Urothelium cell line (cell line): ENCODE measurements around the gene FBLN5.
"Not testable (repeated sequence)": the region's sequence is repeated elsewhere in the genome, so short reads cannot be mapped to it uniquely, and the experiment has no call there.

Experiments
- DNase-seq: peaks from one replicate; pipeline ENCODE4 v3.0.0; 2011; ENCODE audit warnings: low spot score, mixed read lengths
- FAIRE-seq: peaks from 2 replicates; lab custom pipeline; 2011; peaks lifted over from hg19 to GRCh38; lab: Jason Lieb, UNC

FBLN5 gene

DNA sequence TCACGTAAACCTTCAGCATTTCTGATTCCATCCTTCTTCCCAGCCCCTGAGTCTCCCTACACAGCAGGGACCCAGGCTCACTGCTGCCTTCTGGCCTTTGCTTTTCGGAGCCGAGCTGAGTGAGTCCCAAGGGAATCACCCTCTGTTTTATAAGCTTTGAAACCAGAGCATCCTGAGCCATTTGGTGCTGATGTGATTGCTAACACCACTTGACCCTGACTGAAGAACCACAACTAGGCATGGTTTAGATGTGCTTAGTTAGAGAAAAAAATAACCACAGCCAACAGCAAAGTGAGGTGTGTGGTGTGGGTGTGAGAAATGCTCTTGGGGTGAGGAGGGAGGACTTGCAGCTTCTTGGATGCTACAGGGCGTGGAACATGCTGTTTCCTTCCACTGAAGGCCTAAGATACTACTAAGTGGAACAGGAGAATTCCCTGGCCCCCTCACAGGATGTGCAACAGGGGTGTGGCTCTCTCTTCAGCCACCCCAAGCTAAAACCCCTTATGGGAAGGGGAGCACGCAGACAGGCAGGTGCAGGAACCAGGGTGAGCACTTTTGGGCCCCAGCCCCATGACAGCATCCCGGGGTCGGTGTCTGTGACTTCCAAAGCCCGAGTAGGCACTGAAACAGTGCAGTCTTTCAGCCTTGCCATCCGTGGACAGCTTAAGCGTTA lies 80.0 kb downstream of the FBLN5 start, which contains the start of gene TC2N:
TC2N (minus strand) TSS at position 221 of the 673 bp plus-strand sequence. CDS start 53,767 bp downstream, outside the sequence.
- FAIRE-seq, result no peak
- DNase-seq, result no peak

DNA sequence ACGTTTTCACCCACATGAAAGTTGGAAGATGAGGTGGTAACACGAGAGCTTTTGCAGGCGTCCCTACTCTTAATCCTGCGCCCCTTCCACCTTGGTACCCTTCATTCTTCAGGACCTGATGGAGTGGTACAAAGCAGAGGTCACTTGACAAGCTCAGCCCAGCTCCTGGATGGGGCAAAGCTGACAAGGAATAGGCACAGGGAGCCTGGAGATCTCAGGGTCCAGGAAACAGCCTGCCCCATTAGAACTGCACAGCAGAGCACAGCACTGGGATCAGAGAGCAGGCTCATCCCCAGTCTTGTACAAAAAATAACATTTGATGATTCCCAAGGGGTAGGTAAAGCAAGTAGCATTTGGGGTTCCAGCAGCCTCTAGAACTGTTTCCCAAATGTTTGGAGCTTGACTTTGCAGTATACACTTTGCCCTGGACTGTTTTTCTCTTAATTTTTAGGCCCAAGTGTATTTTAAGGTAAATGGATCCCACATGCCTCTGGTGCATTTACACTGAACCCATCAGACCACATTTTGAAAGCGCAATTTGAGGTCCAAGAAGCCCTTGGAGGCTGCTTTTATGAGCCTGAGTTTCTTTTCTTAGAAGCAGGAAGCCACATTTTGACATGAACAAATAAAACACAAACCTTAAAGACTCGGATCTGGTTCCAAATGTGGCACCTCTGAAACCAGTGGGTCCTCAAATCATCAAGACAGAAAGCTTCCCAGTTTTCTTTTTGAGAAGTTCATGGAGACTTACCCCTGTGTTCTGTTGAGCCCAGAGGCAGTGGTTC lies 80.8 kb downstream of the FBLN5 start:
- DNase-seq (no peak), FAIRE-seq (no peak)

- FAIRE-seq (no peak), DNase-seq (peak; percentile 40)
Observed at GRCh38 chr14:91866061-91866460, 81.4 kb downstream of the FBLN5 start.

- DNase-seq, result no peak
- no peak for FAIRE-seq
Observed at GRCh38 chr14:91862417-91862816, 85.1 kb downstream of the FBLN5 start.

DNA sequence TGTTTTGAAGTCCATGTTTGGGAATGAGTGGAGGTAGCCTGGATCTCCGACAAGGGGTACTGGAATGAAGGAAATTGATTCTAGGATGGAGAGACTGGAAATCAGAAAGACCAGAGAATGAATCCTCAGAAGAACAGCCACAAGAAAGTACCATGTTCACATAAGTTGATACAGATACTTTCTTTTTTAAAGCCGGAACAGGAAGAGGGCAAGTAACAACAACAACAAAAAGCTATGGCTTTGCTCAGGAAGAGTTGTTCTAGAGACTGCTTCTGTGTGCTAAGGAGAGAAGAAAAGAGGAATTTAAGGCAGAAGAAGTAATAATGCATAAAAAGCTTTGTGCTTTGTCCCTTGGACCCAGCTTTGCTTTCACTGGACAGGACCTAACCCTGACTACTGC lies 86.4 kb downstream of the FBLN5 start:
- FAIRE-seq (no peak), DNase-seq (no peak)

- FAIRE-seq, result no peak
Observed at GRCh38 chr14:91860238-91860637, 87.3 kb downstream of the FBLN5 start.

GRCh38 chr14:91858536-91859275 lies 88.8 kb downstream of the FBLN5 start:
- DNase-seq (no peak), FAIRE-seq (no peak)

More at GRCh38 chr14:91860238-91860637, 87.3 kb downstream of the FBLN5 start:
- DNase-seq, result no peak

DNA sequence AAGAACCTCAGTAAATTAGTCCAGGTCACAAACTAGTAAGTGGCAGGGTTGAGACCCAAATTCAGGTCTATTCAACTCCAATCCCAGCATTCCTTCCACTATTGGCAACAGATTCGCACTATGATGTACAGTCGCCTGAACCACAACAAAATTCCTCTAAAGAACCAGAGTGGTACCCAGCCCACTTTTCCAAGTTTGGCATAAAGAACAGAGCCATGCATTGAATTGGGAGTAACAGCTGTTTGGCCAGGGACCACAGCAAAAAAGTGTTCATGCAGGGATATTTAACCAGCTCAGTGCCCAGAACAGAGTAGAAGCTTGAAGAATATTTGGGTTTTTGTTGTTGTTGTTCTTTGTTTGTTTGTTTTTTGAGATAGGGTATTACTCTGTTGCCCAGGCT lies 89.9 kb downstream of the FBLN5 start:
- DNase-seq (no peak), FAIRE-seq (no peak)

- no peak for DNase-seq
- FAIRE-seq, result no peak
Observed at GRCh38 chr14:91854327-91854934, 93.1 kb downstream of the FBLN5 start.

DNA sequence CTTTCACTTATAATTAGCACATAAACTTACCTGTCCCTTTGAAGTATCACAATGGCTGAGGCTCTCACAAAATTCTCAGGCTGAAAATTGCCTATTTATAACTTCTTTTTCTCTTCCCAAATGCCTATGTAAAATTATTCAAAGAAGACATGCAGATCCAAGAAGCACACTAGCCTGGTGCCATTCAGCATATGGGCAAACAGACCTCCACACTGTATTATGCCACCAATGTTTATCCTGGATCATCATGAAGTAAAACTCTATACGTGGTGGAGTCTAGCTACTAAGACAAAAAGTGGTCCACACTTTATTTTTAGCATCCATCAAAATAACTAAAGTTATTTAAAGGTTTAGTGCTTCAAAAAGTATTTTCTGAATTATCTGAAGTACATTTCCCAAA lies 95.9 kb downstream of the FBLN5 start:
- DNase-seq, result no peak
- no peak for FAIRE-seq

GRCh38 chr14:91848504-91849001 lies 98.9 kb downstream of the FBLN5 start:
- DNase-seq (no peak), FAIRE-seq (no peak)

GRCh38 chr14:91847693-91848092 lies 99.8 kb downstream of the FBLN5 start:
- DNase-seq (no peak), FAIRE-seq (no peak)

GRCh38 chr14:91845652-91846051 lies 101.8 kb downstream of the FBLN5 start:
- DNase-seq, result no peak
- no peak for FAIRE-seq

- not testable (repeated sequence) for DNase-seq, FAIRE-seq
Observed at GRCh38 chr14:91845056-91845455, 102.4 kb downstream of the FBLN5 start.

- DNase-seq, result no peak
- no peak for FAIRE-seq
Observed at GRCh38 chr14:91844029-91844428, 103.5 kb downstream of the FBLN5 start.

DNA sequence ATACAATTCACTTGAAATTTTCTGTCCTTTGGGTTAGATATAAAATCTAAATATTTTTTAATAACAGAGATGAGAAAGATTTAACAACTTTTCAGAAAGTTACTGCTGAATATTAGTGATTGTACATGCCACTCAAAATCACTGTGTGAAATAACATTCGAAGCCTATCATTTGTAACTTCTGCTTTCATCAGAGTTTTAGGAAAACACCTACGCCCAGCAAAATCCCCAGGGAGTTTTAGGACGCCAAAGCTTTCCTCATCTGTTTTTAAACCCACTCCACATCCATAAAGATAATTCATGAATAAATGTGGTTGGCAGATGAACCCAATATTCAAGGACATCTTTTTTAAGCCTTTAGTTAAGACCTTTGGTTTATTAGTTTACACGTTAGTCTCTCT lies 104.1 kb downstream of the FBLN5 start:
- no peak for FAIRE-seq
- no peak for DNase-seq

DNA sequence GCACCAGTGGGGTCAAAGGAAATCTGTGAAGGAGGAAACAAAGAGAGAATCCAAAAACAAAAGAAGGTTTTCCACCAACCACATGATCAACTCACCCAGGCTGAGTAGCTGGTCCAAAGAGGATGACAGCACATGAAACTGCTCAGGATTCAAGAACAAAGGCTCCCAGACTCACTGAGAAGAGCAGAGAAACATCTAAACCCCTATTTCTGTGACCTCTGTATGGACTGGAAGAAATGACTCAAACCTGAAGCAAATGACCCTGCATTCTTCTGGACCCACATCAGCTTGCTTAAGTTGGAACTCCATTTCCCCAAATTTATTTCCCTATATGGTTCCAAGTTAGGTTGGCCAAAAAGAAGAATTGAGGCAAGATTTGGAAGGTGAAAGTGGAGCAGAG lies 106.4 kb downstream of the FBLN5 start:
- FAIRE-seq (no peak), DNase-seq (no peak)

- no peak for FAIRE-seq
- no peak for DNase-seq
Observed at GRCh38 chr14:91839749-91840148, 107.7 kb downstream of the FBLN5 start.

DNA sequence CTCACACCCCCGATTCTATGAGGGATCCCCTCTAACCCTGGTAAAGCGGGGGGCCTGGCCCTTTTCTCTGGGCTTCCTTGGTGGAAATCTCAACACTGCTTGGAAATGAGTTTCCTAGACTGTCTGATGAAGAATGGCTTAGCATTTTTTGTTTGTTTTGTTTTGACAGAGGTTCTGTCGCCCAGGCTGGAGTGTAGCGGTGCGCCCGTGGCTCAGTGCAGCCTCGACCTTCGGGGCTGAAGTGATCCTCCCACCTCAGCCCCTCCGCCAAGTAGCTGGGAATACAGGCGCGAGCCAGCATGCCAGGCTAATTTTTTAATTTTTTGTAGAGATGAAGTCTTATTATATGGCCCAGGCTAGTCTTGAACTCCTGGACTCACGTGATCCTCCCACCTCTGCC lies 110.4 kb downstream of the FBLN5 start:
- FAIRE-seq, result no peak
- DNase-seq, result no peak

GRCh38 chr14:91835920-91836843 lies 111.3 kb downstream of the FBLN5 start:
- DNase-seq (no peak), FAIRE-seq (no peak)
